Central memory CD8-positive, alpha-beta T cell (primary cell): ENCODE results near the gene MCU.

Experiments
- ATAC-seq: fragments of 150-1000 bp; cut with Tn5 transposase; replicated peaks from 2 replicates; pipeline ENCODE4 v1.10.0; 2022; ENCODE audit warnings: mild to moderate bottlenecking, moderate FRiP score, moderate number of reproducible peaks; ENCODE audit not compliant: poor library complexity, severe bottlenecking; ENCODE audit errors: extremely low read depth
- DNase-seq, 2 donors: peaks; one replicate each; pipeline ENCODE4 v3.0.0; 2021; ENCODE audit warnings: low spot score in 2 of 2
- H3K27ac Mint-ChIP-seq: one replicate; pipeline ENCODE4 v1.8.0; 2022; ENCODE audit warnings: low read depth, mild to moderate bottlenecking, moderate library complexity, mixed read lengths
- H3K27me3 Mint-ChIP-seq: one replicate; pipeline ENCODE4 v1.8.0; 2022; ENCODE audit warnings: mixed read lengths
- H3K36me3 Mint-ChIP-seq: one replicate; pipeline ENCODE4 v1.8.0; 2022; ENCODE audit warnings: mild to moderate bottlenecking, moderate library complexity, mixed read lengths; ENCODE audit not compliant: insufficient read depth
- H3K4me1 Mint-ChIP-seq: one replicate; pipeline ENCODE4 v1.8.0; 2022; ENCODE audit warnings: mixed read lengths
- H3K4me3 Mint-ChIP-seq: one replicate; pipeline ENCODE4 v1.8.0; 2022; ENCODE audit warnings: mild to moderate bottlenecking, moderate library complexity, mixed read lengths
- H3K9me3 Mint-ChIP-seq: one replicate; pipeline ENCODE4 v1.8.0; 2022; ENCODE audit warnings: mixed read lengths

MCU gene

DNA sequence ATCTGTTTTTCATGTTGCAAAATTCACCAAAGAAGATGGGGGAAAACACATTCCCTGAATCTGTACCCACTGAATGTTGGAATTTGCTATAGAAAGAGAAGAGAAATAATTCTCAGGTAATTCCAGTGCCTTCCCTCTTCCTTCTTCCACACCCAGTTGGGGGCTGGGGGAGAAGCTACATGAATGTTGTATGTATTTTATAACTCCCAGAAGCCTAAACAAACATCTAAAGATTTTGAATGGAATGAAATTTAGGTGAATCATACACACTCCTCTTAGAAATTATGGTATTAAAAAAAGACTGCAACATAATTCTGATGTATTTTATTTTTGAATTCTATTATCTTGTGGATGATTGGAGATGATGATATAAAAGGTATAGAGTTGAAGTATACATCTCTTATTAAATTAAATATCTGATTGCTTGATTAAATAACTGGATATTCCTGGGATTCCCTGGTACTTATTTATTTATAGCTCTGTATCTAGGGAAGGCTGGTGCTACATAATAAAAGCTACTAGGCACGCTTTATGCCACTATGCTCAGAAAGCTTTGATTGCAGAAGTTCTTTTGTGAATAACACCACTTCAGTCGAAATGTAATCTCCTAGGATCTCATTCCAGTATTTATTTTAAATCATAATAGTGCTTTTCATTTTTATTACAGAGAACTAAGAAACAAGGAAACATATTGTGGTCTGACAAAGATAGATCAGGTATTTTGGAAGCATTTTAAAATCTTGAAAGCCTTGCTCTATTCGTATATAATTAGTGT is 98.5 kb downstream of the MCU start:
- Mint-ChIP-seq H3K4me1 (peaks cover 5% of the 10 kb centered on the region), H3K9me3 (no peaks in the 10 kb centered on the region), H3K4me3 (no peak overlapping the region), H3K36me3 (no peaks in the 10 kb centered on the region), H3K27me3 (no peaks in the 10 kb centered on the region), H3K27ac (no peak overlapping the region)
- no peak for ATAC-seq
- no peak for DNase-seq

DNA sequence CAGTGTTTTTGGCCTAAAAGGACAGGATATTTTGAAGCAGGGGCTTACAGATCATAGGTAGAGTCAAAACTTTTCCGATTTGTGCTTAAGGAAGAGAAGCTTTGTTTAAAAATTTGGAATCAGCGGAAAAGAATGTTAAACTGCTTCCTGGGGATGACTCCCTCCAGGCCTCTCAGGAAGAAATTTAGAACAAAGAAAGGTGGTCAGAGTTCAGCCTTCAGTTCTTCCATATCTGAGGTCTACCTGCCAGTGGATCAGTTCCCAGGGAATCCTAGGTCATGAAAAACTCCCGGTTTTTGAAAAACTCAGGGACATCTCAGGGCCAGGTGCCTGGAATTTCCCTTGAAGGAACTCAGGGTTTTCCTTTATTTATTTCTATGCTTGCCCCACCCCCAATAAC is 100.3 kb downstream of the MCU start:
- Mint-ChIP-seq H3K9me3 (no peaks in the 10 kb centered on the region), H3K27me3 (no peaks in the 10 kb centered on the region), H3K4me1 (peaks cover 5% of the 10 kb centered on the region), H3K4me3 (no peak overlapping the region), H3K27ac (no peak overlapping the region), H3K36me3 (no peaks in the 10 kb centered on the region)
- DNase-seq (no peak), ATAC-seq (no peak)

DNA sequence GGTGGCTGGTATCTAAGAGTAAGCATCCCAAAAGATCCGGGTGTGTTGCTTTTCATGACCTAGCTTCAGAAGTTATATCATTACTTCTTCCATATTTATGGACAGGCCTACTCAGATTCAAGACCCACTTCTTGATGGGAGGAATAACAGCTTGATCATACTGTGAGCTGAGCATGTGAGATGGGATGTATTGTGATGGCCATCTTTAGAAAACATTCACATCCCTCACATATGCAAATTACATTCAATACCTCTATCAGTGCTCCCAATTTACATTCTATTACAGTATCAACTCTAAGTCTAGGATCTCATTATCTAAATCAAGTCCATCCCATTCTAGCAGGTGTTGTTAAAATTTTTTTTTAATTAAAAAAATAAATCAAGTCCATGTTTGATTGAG is 101.8 kb downstream of the MCU start:
- Mint-ChIP-seq H3K4me1 (no peaks in the 10 kb centered on the region), H3K27me3 (no peaks in the 10 kb centered on the region), H3K36me3 (no peaks in the 10 kb centered on the region), H3K27ac (no peak overlapping the region), H3K9me3 (no peaks in the 10 kb centered on the region), H3K4me3 (no peak overlapping the region)
- DNase-seq, result no peak
- no peak for ATAC-seq

DNA sequence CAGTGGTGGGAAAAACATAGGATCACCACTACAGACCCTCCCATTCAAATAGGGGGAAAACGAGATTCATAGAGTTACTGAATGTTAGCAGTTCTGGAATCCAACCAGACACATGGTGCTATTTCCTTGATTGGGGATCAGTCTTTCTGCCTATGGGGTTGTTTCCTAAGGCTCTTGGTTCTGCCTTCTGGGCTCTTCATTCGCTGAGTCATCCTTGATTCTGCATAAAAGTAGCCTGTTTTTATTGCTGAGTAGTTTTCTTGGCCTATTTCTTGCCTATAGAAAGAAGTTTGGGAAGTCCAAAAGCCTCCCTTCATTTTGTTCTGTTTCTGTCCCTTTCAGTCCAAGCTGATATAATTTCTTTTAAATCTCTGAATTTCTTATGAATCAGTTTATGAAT is 102.3 kb downstream of the MCU start:
- no peak overlapping the region for H3K27ac Mint-ChIP-seq
- no peaks in the 10 kb centered on the region for H3K4me1 Mint-ChIP-seq
- H3K36me3 Mint-ChIP-seq, result no peaks in the 10 kb centered on the region
- H3K4me3 Mint-ChIP-seq, result no peak overlapping the region
- H3K9me3 Mint-ChIP-seq, result no peaks in the 10 kb centered on the region
- no peaks in the 10 kb centered on the region for H3K27me3 Mint-ChIP-seq
- ATAC-seq, result no peak
- DNase-seq, result no peak

DNA sequence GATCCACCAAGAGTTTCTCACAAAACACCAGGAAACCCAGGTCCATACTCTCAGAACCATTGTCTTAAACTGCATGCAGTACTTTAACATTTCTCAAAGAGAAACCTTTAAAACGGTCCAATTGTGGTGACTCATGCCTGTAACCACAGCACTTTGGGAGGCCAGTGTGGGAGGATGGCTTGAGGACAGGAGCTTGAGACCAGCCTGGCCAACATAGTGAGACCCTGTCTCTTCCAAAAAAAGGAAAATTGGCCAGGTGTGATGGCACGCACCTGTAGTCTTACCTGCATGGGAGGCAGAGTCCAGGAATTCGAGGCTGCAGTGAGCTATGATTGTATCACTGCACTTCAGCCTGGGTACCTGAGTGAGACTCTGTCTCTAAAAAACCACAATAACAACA is 104.1 kb downstream of the MCU start:
- ATAC-seq, result no peak
- no peak overlapping the region for H3K4me3 Mint-ChIP-seq
- no peak for DNase-seq
- H3K27me3 Mint-ChIP-seq, result no peaks in the 10 kb centered on the region
- no peaks in the 10 kb centered on the region for H3K36me3 Mint-ChIP-seq
- no peaks in the 10 kb centered on the region for H3K4me1 Mint-ChIP-seq
- H3K27ac Mint-ChIP-seq, result no peak overlapping the region
- no peaks in the 10 kb centered on the region for H3K9me3 Mint-ChIP-seq

DNA sequence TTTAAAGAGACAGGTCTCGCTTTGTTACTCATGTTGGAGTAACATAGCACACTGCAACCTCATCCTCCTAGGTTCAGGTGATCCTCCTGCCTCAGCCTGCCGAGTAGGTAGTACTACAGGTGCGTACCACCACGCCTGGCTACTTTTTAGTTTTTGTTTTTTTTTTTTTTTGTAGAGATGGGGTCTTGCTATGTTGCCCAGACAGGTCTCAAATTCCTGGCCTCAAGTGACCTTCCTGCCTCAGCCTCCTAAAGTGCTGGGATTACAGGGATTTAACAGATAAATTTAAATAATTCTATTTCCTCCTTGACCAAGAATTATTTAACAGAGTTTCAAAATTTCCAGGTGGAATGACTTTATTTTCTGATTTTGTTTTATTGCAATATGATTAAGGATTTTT is 104.6 kb downstream of the MCU start:
- H3K27me3 Mint-ChIP-seq, result no peaks in the 10 kb centered on the region
- no peaks in the 10 kb centered on the region for H3K36me3 Mint-ChIP-seq
- H3K4me3 Mint-ChIP-seq, result no peak overlapping the region
- DNase-seq, result no peak
- no peak overlapping the region for H3K27ac Mint-ChIP-seq
- no peak for ATAC-seq
- H3K9me3 Mint-ChIP-seq, result no peaks in the 10 kb centered on the region
- no peaks in the 10 kb centered on the region for H3K4me1 Mint-ChIP-seq

DNA sequence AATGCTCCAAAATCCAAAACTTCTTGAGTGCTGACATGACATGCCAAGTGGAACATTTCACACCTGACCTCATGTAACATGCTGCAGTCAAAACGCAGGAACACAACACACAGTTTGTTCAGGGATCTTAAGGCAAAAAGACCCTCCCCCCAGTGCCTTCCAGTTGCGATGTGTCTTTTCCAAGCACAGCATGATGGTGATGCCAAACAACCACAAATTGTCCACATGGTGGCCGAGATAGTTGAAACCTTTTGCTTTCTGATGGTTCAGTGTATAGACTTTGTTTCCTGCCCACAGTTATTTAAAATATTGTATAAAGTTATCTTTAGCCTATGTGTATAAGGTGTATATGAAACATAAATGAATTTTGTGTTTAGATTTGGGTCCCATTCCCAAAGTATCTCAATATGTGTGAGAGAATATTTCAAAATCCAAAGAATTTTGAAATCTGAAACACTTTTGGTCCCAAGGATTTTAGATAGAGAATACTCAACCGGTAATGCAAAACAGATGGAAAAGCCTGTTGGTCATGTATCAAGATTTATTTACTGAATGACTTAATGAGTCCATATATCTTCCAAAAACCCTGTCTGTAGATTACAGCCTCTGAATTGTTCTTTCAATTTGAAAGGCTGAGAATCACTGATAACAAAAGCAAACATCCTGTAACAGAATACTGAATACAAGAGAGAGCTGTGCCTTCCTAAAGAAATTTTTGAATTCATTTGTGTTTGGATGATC is 108.2 kb downstream of the MCU start:
- Mint-ChIP-seq H3K27me3 (no peaks in the 10 kb centered on the region), H3K36me3 (no peaks in the 10 kb centered on the region), H3K4me1 (no peaks in the 10 kb centered on the region), H3K9me3 (no peaks in the 10 kb centered on the region), H3K27ac (no peak overlapping the region), H3K4me3 (no peak overlapping the region)
- DNase-seq (no peak), ATAC-seq (no peak)

DNA sequence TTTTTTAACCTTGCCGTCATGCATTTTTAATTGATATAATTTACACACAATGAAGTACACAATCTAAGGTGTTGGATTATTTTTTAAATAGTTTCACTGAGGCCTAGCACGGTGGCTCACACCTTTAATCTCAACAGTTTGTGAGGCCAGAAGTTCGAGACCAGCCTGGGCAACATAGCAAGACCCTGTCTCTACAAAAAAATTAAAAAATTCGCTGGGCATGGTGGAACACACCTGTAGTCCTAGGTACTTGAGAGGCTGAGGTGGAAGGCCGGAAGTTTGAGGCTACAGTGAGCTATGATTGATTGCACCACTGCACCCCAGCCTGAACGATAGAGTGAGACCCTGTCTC is 108.8 kb downstream of the MCU start:
- Mint-ChIP-seq H3K4me1 (peaks cover 1% of the 10 kb centered on the region), H3K4me3 (no peak overlapping the region), H3K27ac (no peak overlapping the region), H3K27me3 (no peaks in the 10 kb centered on the region), H3K9me3 (no peaks in the 10 kb centered on the region), H3K36me3 (no peaks in the 10 kb centered on the region)
- ATAC-seq, result no peak
- no peak for DNase-seq

DNA sequence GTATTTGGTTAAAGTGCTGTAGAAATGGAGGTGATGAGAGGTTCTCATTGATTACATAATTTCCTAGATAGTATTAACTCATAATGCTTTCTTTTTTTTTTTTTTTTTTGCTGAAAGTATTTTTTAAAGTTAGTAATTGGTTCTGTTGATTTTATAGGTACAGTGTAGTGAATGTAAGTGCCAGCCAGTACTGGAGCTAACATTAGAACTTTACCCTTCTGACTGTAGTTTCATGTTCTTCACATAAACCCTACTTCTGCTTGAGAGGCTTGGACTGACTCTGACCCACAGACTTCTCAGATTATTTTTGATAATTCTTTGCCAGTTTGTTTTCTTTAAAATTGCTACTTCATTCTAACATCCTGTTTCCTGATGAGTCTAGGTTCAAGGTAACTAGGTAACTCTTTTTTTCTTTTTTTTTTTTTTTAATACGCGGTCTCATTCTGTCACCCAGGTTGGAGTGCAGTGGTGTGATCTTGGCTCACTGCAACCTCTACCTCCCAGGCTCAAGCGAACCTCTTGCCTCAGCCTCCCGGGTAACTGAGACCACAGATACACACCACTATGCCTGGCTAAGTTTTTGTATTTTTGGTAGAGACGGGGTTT is 109.4 kb downstream of the MCU start:
- no peaks in the 10 kb centered on the region for H3K9me3 Mint-ChIP-seq
- no peaks in the 10 kb centered on the region for H3K36me3 Mint-ChIP-seq
- H3K4me1 Mint-ChIP-seq, result peaks cover 4% of the 10 kb centered on the region
- no peak overlapping the region for H3K27ac Mint-ChIP-seq
- H3K27me3 Mint-ChIP-seq, result no peaks in the 10 kb centered on the region
- no peak for ATAC-seq
- DNase-seq, result no peak
- no peak overlapping the region for H3K4me3 Mint-ChIP-seq

DNA sequence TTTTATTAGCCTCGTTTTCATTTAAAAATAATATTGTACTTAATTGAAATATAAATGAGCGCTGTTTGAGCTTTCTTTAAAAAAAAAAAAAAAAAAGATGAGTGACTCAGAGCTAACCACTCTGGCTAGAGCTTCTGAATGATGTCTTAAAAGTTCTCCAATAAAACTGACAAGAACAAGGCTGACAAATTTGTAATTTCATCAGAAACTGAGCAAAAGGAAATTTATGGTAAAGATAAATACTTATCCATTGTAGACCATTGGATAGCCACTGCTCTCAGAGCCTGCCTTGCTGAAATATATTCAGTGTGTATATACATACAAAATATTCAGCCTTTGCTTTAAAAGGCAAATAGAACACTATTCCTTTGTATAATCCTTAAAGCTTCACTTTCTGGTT is 110.4 kb downstream of the MCU start:
- no peak for DNase-seq
- no peaks in the 10 kb centered on the region for H3K9me3 Mint-ChIP-seq

DNA sequence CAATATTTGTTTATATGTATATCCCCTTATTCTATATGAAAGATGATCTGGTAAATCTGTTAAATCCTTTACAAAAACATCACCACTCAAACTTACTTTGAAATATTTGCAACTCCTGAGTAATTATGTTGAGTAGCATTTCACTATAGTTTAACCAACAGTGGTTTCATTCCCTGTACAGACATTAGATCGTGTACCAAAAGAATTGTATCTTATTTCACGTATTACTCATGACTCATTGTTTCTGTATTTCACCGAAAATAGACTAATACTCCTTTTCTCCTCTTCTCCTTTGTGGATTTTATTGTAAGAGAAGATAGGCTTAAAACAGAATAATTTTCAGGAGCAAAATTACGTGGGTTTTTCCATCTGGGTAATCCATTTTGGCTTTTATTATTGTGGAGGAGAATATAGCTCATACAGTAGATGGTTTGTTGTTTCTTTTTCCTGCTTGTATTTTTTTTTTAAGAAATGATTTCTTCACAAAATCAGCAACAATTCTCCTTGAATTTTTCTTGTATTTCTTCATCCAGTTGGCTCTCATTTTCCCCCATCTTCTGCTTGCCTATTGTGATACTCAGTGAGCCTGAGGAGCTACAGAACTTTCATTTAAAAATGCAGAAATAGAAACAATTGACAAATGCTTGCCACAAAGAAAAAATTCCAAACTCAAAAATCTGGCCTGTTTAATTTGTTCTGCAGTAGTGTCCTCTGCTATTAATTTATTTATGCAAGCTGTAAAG is 111.0 kb downstream of the MCU start:
- DNase-seq (no peak), ATAC-seq (no peak)
- no peaks in the 10 kb centered on the region for H3K36me3 Mint-ChIP-seq
- no peak overlapping the region for H3K4me3 Mint-ChIP-seq
- H3K4me1 Mint-ChIP-seq, result peaks cover 4% of the 10 kb centered on the region
- no peaks in the 10 kb centered on the region for H3K9me3 Mint-ChIP-seq
- no peak overlapping the region for H3K27ac Mint-ChIP-seq
- no peaks in the 10 kb centered on the region for H3K27me3 Mint-ChIP-seq

More for the DNA sequence above, 110.4 kb downstream of the MCU start:
- H3K4me1 Mint-ChIP-seq, result peaks cover 4% of the 10 kb centered on the region
- no peak overlapping the region for H3K27ac Mint-ChIP-seq
- no peak overlapping the region for H3K4me3 Mint-ChIP-seq
- H3K36me3 Mint-ChIP-seq, result no peaks in the 10 kb centered on the region
- no peaks in the 10 kb centered on the region for H3K27me3 Mint-ChIP-seq
- no peak for ATAC-seq

DNA sequence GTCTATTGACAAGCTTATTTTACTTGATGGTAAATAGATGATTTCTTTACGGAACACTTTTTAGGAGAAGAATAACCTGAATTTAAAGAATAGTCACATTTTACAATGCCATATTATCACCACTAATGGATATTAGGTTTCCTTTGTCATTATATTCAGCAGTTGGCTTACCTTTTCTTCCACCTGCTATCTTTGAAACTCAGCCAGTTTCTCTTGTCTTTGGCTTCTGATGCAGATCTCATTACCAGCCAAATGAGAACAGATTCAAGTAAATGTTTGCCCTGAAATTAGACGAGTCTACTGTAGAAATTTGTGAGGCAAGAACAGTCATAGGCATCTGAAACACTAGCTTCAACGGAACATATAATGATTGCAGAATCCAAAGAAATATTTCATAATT is 116.1 kb downstream of the MCU start:
- no peak for DNase-seq
- Mint-ChIP-seq H3K4me3 (no peak overlapping the region), H3K9me3 (no peaks in the 10 kb centered on the region), H3K36me3 (peaks cover 2% of the 10 kb centered on the region), H3K27ac (no peak overlapping the region), H3K27me3 (no peaks in the 10 kb centered on the region), H3K4me1 (peaks cover 4% of the 10 kb centered on the region)
- ATAC-seq, result no peak
